CD4-positive, alpha-beta T cell (primary cell): Measurements from ENCODE around the gene ZNF846. TPM values are rescaled to one million over a fixed set of nuclear protein-coding genes. Genes with fewer than 3 reads are reported as not detected.

Experiments
- ATAC-seq: fragments of 200-7000 bp; cut with Tn5 transposase; one replicate; pipeline ENCODE4 v1.10.0; 2022; ENCODE audit warnings: mild to moderate bottlenecking; ENCODE audit not compliant: poor library complexity
- CTCF ChIA-PET: fragments of 350-600 bp; sonication (Branson Sonifier 250); formaldehyde crosslinking; loops from one replicate; lab custom pipeline; 2021; ENCODE audit warnings: antibody characterized with exemption, inconsistent platforms; lab: Charles Lee
- POLR2A ChIA-PET: fragments of 350-600 bp; sonication (Branson Sonifier 250); formaldehyde crosslinking; loops from one replicate; lab custom pipeline; 2021; ENCODE audit warnings: antibody characterized with exemption, inconsistent platforms; lab: Charles Lee
- DNase-seq, 14 experiments: peaks; one replicate each; pipeline ENCODE4 v3.0.0-alpha.2; 2013 to 2020; ENCODE audit warnings: mixed read lengths in 2 of 14
- H3K27ac ChIP-seq, 2 donors: one replicate each; pipeline versions ENCODE4 v1.5.1 to v1.7.0; 2013; ENCODE audit warnings: low read length in 2 of 2, low read depth in 1 of 2, mild to moderate bottlenecking in 1 of 2
- H3K27me3 ChIP-seq, 2 experiments: 1 replicate in 1 of 2; 2 replicates in 1 of 2; pipeline versions ENCODE4 v1.6.1 to v1.7.0; 2013; ENCODE audit warnings: low read length in 2 of 2, control low read depth in 1 of 2, mild to moderate bottlenecking in 1 of 2, moderate library complexity in 1 of 2; ENCODE audit not compliant: insufficient read depth in 2 of 2, control insufficient read depth in 1 of 2
- H3K36me3 ChIP-seq: one replicate; pipeline ENCODE4 v1.6.1; 2013; ENCODE audit warnings: low read length, control low read depth; ENCODE audit not compliant: insufficient read depth
- H3K4me1 ChIP-seq: one replicate; pipeline ENCODE4 v1.6.1; 2013; ENCODE audit warnings: low read length, control low read depth; ENCODE audit not compliant: insufficient read depth
- H3K4me3 ChIP-seq: one replicate; pipeline ENCODE4 v1.5.1; 2013; ENCODE audit warnings: mild to moderate bottlenecking, low read length, moderate library complexity
- H3K9me3 ChIP-seq, 2 experiments: 1 replicate in 1 of 2; 2 replicates in 1 of 2; pipeline versions ENCODE4 v1.6.1 to v1.7.0; 2013; ENCODE audit warnings: low read length in 2 of 2, mild to moderate bottlenecking in 2 of 2, control low read depth in 1 of 2, moderate library complexity in 1 of 2; ENCODE audit not compliant: control insufficient read depth in 1 of 2, insufficient read depth in 1 of 2
- H3K27ac Mint-ChIP-seq: one replicate; pipeline ENCODE4 v1.8.0; 2020; ENCODE audit warnings: mixed read lengths
- H3K27me3 Mint-ChIP-seq: one replicate; pipeline ENCODE4 v1.8.0; 2021; ENCODE audit warnings: mixed read lengths
- H3K36me3 Mint-ChIP-seq: one replicate; pipeline ENCODE4 v1.8.0; 2021; ENCODE audit warnings: low read depth, mixed read lengths
- H3K4me1 Mint-ChIP-seq: one replicate; pipeline ENCODE4 v1.8.0; 2021; ENCODE audit warnings: low read depth, mixed read lengths
- H3K4me3 Mint-ChIP-seq: one replicate; pipeline ENCODE4 v1.8.0; 2020; ENCODE audit warnings: mild to moderate bottlenecking, mixed read lengths
- H3K9me3 Mint-ChIP-seq: one replicate; pipeline ENCODE4 v1.8.0; 2020; ENCODE audit warnings: mixed read lengths
- CTCF ChIP-seq: fragments of 200-600 bp; IDR thresholded peaks from one replicate; pipeline ENCODE4 v1.8.0; 2022; ENCODE audit warnings: antibody characterized with exemption, mild to moderate bottlenecking
- intact Hi-C, 2 experiments: fragments of 100-400 bp; cut with DNase I in 1 of 2; cut with micrococcal nuclease in 1 of 2; formaldehyde crosslinking; loops; one replicate each; pipeline versions ENCODE4 v1.15.1 to v1.9.0; 2023 to 2025; cut with DNase I, micrococcal nuclease
- total RNA-seq, 174 experiments: library from RNA in 2 of 174; stranded (reverse) in 2 of 174; gene quantifications; one replicate each; pipeline ENCODE4 v1.2.3 and lab custom pipeline; 2021 to 2026

ZNF846 gene
- total RNA-seq, 2 experiments from 2014 or later = 7.9 to 8.5 TPM

- intact Hi-C loops = no loop called here
- Histone ChIP-seq H3K27me3 (no peaks in the 10 kb centered on the region), H3K4me1 (peaks cover 19% of the 10 kb centered on the region), H3K36me3 (no peaks in the 10 kb centered on the region), H3K27ac (no peak overlapping the region), H3K9me3 (peaks cover 4 to 15% of the 10 kb centered on the region in 2 experiments), H3K4me3 (no peak overlapping the region)
- POLR2A ChIA-PET = interaction anchor here (1.8 kb wide), 1 partner anchor 14 kb away, joined by 7 read pairs; the partner anchor contains the start of gene ZNF846
- no peak for ATAC-seq
- CTCF ChIA-PET = no interaction called here
- TF ChIP-seq CTCF = no peak
- no peaks in the 10 kb centered on the region for H3K27me3 Mint-ChIP-seq
- peaks cover 6% of the 10 kb centered on the region for H3K9me3 Mint-ChIP-seq
- H3K27ac Mint-ChIP-seq = no peak overlapping the region
- no peak overlapping the region for H3K4me3 Mint-ChIP-seq
- H3K36me3 Mint-ChIP-seq = peaks cover 23% of the 10 kb centered on the region
- DNase-seq = no peak
- H3K4me1 Mint-ChIP-seq = peaks cover 24% of the 10 kb centered on the region
Observed at GRCh38 chr19:9782338-9782737, 13.8 kb upstream of the ZNF846 start.

- Mint-ChIP-seq H3K27ac (no peak overlapping the region), H3K4me3 (no peak overlapping the region), H3K9me3 (peaks cover 6% of the 10 kb centered on the region), H3K27me3 (no peaks in the 10 kb centered on the region), H3K36me3 (peaks cover 86% of the 10 kb centered on the region), H3K4me1 (no peaks in the 10 kb centered on the region)
- DNase-seq (no peak), ATAC-seq (no peak)
- intact Hi-C loops = no loop called here
- H3K4me1 ChIP-seq = no peaks in the 10 kb centered on the region
- CTCF ChIA-PET = no interaction called here
- no peaks in the 10 kb centered on the region for H3K27me3 ChIP-seq
- H3K36me3 ChIP-seq = peaks cover 36% of the 10 kb centered on the region
- H3K9me3 ChIP-seq = peaks cover 38 to 61% of the 10 kb centered on the region in 2 experiments
- TF ChIP-seq CTCF = no peak
- no peak overlapping the region for H3K4me3 ChIP-seq
- H3K27ac ChIP-seq = no peak overlapping the region
- POLR2A ChIA-PET = no interaction called here
Observed at GRCh38 chr19:9757544-9758501, 10.7 kb downstream of the ZNF846 start.

- ChIA-PET POLR2A (no interaction called here), CTCF (no interaction called here)
- Mint-ChIP-seq H3K27me3 (no peaks in the 10 kb centered on the region), H3K27ac (no peak overlapping the region), H3K36me3 (peaks cover 43% of the 10 kb centered on the region), H3K9me3 (peaks cover 18% of the 10 kb centered on the region), H3K4me1 (no peaks in the 10 kb centered on the region), H3K4me3 (no peak overlapping the region)
- intact Hi-C loops = no loop called here
- Histone ChIP-seq H3K36me3 (peaks cover 5% of the 10 kb centered on the region), H3K27ac (no peak overlapping the region), H3K4me3 (no peak overlapping the region), H3K27me3 (no peaks in the 10 kb centered on the region), H3K9me3 (peaks cover 33 to 43% of the 10 kb centered on the region in 2 experiments), H3K4me1 (no peaks in the 10 kb centered on the region)
- DNase-seq = no peak
- no peak for ATAC-seq
- TF ChIP-seq CTCF = no peak
Observed at GRCh38 chr19:9752701-9753443, 15.7 kb downstream of the ZNF846 start.
